ENCODE data around the gene TIMD4.

- TF ChIP-seq ZFP36 (IDR thresholded peaks at IDR 0.05; ENCODE audit: borderline replicate concordance, low read depth, low read length, partially characterized antibody) (no peak), RNF2 (conservative IDR thresholded peaks at IDR 0.05; ENCODE audit: low read depth) (no peak), GLMP (CRISPR knock-in tag; IDR thresholded peaks at IDR 0.05; ENCODE audit: borderline replicate concordance) (no peak), YY1 (IDR thresholded peaks at IDR 0.05; ENCODE audit: insufficient read depth, insufficient replicate concordance, low read depth, low read length) (no peak), ZNF770 (CRISPR knock-in tag; IDR thresholded peaks at IDR 0.05) (no peak), HNRNPH1 (optimal IDR thresholded peaks at IDR 0.05; ENCODE audit: low read depth, low read length) (no peak), IRF2 (CRISPR knock-in tag; IDR thresholded peaks at IDR 0.05) (no peak), EZH2 (conservative IDR thresholded peaks at IDR 0.05; ENCODE audit: low read depth, low read length) (no peak), ZNF800 (CRISPR knock-in tag; IDR thresholded peaks at IDR 0.05) (no peak), CTCF (CRISPR knock-in tag; IDR thresholded peaks at IDR 0.05) (no peak), JUN (CRISPR knock-in tag; IDR thresholded peaks at IDR 0.05) (no peak), ZNF24 (IDR thresholded peaks at IDR 0.05) (no peak), HDAC1 (CRISPR knock-in tag; IDR thresholded peaks at IDR 0.05) (no peak)
These were observed 66.5 kb downstream of the TIMD4 start for GRCh38 chr5:156896546-156896945.
